Ascending aorta (tissue), 2 donors: ENCODE results near the gene RSPO1. TPM values are rescaled to one million over a fixed set of nuclear protein-coding genes. Genes with fewer than 3 reads are reported as not detected.

Experiments used
- DNase-seq, 2 donors: peaks; one replicate each; pipeline ENCODE4 v3.0.0-alpha.2; 2019; ENCODE audit warnings: low spot score in 2 of 2
- H3K27ac ChIP-seq, 2 donors: fragments of 200-600 bp; sonication (generic); one replicate each; pipeline ENCODE4 v1.5.1; 2016 to 2017; ENCODE audit warnings: mild to moderate bottlenecking in 1 of 2
- H3K27me3 ChIP-seq: fragments of 200-600 bp; sonication (generic); one replicate; pipeline ENCODE4 v1.5.1; 2017
- H3K36me3 ChIP-seq, 2 donors: fragments of 200-600 bp; sonication (generic); one replicate each; pipeline ENCODE4 v1.5.1; 2016
- H3K4me1 ChIP-seq, 2 donors: fragments of 200-600 bp; sonication (generic); one replicate each; pipeline ENCODE4 v1.5.1; 2016 to 2017; ENCODE audit warnings: mild to moderate bottlenecking in 1 of 2
- H3K4me3 ChIP-seq, 2 donors: fragments of 200-600 bp; sonication (generic); one replicate each; pipeline ENCODE4 v1.5.1; 2016 to 2017; ENCODE audit warnings: mild to moderate bottlenecking in 1 of 2
- H3K9me3 ChIP-seq, 2 donors: fragments of 200-600 bp; sonication (generic); one replicate each; pipeline ENCODE4 v1.5.1; 2016
- intact Hi-C: fragments of 100-400 bp; cut with DNase I; formaldehyde crosslinking; loops from one replicate; pipeline ENCODE4 v1.15.1; 2023
- total RNA-seq: library from RNA; depleted of rRNA; stranded (reverse); fragments of >200 nt; gene quantifications from one replicate; pipeline ENCODE4 v1.1.0, GENCODE V29; 2016
- TF ChIP-seq, protein P1 (sequence below), 3 experiments: fragments of 200-600 bp in 2 of 3; fragments of 450-650 bp in 1 of 3; sonication (generic) in 2 of 3; IDR thresholded peaks; one replicate each; pipeline ENCODE4 v1.5.1; 2016 to 2019; ENCODE audit warnings: antibody characterized with exemption in 3 of 3, mild to moderate bottlenecking in 1 of 3, moderate library complexity in 1 of 3

Gene RSPO1
- total RNA-seq, 1 donor from 2014 or later = not detected

DNA sequence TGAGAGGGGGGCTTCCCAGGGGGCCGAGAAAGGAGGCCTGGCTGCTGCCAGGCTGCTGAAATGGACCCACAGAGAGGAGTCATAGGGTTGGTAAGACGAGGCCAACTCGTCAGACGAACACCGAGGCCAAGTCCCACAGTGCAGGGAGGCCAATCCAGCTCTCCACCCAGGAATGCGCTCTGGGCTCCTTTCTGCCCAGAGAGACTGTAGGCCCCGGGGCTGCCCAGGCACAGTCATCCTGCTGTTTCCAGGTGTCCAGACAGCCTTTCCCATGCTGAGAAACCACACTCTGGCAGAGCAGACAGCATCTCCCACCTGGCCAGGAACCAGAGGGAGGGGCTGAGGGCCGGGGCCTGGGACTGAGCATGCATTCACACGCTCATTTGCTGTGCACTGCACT is 26.7 kb upstream of the RSPO1 start:
- no peaks in the 10 kb centered on the region for H3K27me3 ChIP-seq
- H3K9me3 ChIP-seq = no peaks in the 10 kb centered on the region
- no peak overlapping the region for H3K27ac ChIP-seq
- intact Hi-C loops = no loop called here
- TF ChIP-seq, protein P1, sequence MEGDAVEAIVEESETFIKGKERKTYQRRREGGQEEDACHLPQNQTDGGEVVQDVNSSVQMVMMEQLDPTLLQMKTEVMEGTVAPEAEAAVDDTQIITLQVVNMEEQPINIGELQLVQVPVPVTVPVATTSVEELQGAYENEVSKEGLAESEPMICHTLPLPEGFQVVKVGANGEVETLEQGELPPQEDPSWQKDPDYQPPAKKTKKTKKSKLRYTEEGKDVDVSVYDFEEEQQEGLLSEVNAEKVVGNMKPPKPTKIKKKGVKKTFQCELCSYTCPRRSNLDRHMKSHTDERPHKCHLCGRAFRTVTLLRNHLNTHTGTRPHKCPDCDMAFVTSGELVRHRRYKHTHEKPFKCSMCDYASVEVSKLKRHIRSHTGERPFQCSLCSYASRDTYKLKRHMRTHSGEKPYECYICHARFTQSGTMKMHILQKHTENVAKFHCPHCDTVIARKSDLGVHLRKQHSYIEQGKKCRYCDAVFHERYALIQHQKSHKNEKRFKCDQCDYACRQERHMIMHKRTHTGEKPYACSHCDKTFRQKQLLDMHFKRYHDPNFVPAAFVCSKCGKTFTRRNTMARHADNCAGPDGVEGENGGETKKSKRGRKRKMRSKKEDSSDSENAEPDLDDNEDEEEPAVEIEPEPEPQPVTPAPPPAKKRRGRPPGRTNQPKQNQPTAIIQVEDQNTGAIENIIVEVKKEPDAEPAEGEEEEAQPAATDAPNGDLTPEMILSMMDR (IDR thresholded peaks at IDR 0.05) = no peak
- DNase-seq = no peak
- no peaks in the 10 kb centered on the region for H3K4me1 ChIP-seq
- H3K36me3 ChIP-seq = no peaks in the 10 kb centered on the region
- no peak overlapping the region for H3K4me3 ChIP-seq

DNA sequence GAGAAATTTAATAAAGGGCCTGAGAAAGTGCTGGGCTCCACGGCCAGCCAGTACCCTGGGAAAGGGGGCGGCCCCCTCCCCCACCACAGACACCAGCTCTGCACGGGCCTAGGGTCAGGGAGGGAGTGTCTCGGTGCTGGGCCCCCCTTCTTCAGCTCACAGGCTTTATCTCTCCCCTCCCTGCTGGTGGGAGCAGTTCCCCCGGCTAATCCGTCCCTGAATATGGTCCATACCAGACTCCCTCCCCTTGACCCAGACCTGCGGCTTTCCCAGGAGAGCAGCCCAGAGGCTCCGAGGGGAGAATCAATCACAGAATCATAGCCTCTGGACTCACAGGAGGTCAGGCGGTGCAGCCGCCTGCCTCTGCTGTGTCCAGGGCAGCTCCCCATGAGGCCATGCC is 26.0 kb upstream of the RSPO1 start:
- Histone ChIP-seq H3K4me3 (no peak overlapping the region), H3K9me3 (no peaks in the 10 kb centered on the region), H3K36me3 (no peaks in the 10 kb centered on the region), H3K27me3 (no peaks in the 10 kb centered on the region), H3K4me1 (no peaks in the 10 kb centered on the region), H3K27ac (no peak overlapping the region)
- no peak for DNase-seq
- TF ChIP-seq, protein P1 (IDR thresholded peaks at IDR 0.05) = no peak
- intact Hi-C loops = no loop called here

DNA sequence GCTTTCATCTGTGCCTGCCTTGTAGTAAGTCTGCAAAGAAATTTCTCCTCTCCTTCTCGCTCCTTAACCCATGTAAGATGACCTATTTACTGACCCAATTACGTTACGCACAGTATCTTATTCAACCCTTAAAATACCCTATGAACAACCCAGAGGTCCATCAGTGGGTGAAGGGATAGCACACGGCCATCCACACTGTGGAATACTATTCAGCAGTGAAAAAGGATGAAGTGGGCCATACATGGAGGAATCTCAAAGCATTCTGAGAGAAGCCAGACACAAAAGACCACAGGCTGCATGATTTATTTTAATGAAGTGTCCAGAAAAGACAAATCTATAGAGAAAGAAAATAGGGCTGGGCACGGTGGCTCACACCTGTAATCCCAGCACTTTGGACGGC is 23.8 kb upstream of the RSPO1 start:
- no peaks in the 10 kb centered on the region for H3K4me1 ChIP-seq
- no peaks in the 10 kb centered on the region for H3K36me3 ChIP-seq
- intact Hi-C loops = no loop called here
- TF ChIP-seq, protein P1 (IDR thresholded peaks at IDR 0.05) = no peak
- no peaks in the 10 kb centered on the region for H3K9me3 ChIP-seq
- H3K27ac ChIP-seq = no peak overlapping the region
- no peak overlapping the region for H3K4me3 ChIP-seq
- DNase-seq = no peak
- H3K27me3 ChIP-seq = no peaks in the 10 kb centered on the region

DNA sequence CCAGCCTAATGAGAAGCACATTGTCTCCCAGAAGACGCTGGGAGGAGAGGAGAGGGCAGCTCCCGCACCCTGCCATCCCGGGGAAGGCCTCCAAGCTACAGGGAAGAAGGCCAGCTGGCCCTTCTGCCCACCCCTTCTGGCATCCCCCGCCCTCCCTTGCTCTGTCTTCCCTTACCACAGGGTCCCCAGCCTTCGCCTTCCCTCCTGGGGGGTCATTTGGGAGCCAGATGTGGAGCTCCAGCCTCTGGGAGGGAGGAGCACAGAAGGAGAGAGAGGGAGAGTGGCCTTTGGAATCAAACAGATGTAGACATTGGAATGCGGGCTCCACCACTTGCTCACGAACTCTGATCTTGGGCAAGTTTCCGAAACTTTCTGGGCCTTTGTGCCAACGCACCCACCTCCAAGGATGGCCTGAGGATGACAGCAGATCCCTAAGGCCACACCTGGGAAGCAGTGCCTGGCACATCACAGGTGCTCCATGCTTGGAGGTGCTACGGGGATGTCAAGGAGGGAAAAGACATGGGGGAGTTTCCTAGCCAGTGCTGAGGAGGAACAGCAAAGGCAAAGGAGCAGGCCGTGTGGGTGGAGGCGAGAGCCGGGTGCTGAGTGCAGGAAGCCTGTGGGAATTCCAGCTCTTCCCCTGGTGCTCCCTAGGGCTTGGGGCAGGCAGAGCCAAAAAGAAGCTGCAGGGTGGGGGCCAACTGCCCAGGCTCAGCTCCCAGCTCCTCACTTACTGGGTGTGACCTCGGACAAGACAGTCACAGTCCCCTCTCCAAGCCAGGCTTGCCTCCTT is 23.1 kb upstream of the RSPO1 start:
- intact Hi-C loops = no loop called here
- no peak overlapping the region for H3K27ac ChIP-seq
- H3K9me3 ChIP-seq = no peaks in the 10 kb centered on the region
- no peaks in the 10 kb centered on the region for H3K4me1 ChIP-seq
- TF ChIP-seq, protein P1 (IDR thresholded peaks at IDR 0.05) = no peak
- DNase-seq = no peak
- H3K36me3 ChIP-seq = no peaks in the 10 kb centered on the region
- no peaks in the 10 kb centered on the region for H3K27me3 ChIP-seq
- no peak overlapping the region for H3K4me3 ChIP-seq

DNA sequence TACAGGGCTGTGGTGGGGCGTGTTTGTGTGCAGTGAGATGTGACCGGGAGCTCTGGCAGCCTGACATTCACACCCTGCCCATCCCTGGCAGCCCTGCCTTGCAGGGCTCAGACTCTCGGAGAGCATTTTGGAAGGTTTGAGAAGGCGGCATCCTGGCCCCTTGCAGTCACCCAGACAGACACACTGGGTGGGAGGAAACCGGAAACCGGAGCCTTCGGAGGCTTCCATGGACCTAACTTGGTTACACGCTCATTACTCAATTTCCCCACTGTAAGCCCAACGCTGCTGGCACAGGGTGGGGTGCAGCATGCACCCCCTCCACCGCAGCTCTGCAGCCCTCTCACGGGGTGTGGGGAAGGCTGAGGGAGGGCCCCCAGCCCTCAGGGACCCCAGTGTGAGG is 22.2 kb upstream of the RSPO1 start:
- no peaks in the 10 kb centered on the region for H3K4me1 ChIP-seq
- DNase-seq = no peak
- TF ChIP-seq, protein P1 (IDR thresholded peaks at IDR 0.05) = no peak
- no peaks in the 10 kb centered on the region for H3K36me3 ChIP-seq
- H3K27ac ChIP-seq = no peak overlapping the region
- H3K27me3 ChIP-seq = no peaks in the 10 kb centered on the region
- intact Hi-C loops = no loop called here
- H3K9me3 ChIP-seq = no peaks in the 10 kb centered on the region
- H3K4me3 ChIP-seq = no peak overlapping the region
